ENCODE data around the gene ZBTB20.

ZBTB20 gene

DNA sequence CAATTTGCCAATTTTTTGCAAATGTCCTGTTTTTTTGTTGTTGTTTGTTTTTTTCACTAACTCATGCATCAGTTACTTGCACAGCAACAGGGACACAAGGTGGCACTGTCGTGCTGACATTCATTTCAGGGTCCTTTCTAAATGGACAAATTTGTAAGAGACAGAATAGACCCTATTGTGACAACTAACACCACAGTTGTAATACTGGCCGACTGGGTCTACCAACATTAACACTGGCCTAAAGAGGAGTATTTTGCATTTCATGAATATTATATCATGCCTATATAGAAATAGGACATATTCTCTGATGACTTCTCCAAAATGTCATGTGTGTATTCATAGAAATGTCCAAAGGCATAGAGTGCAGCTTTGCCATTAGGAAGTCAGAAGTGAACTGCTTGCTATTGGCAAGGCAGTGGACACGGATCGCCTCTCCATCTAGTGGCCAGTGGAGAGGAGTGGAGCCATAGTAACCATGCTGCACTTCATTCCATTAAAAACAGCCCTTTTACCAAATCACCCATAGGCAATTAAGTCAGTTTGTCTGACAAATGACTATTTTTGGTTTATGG, 54.8 kb downstream of the ZBTB20 start:
- Histone ChIP-seq H3K9ac (ENCODE audit: low read depth in 1 of 2, low read length in 2 of 2) (no peak overlapping the region), H3K4me1 (ENCODE audit: control insufficient read depth in 2 of 2, insufficient read depth in 2 of 2, low read length in 2 of 2) (peaks cover 0 to 2% of the 10 kb centered on the region in 2 donors), H3K9me3 (ENCODE audit: control insufficient read depth in 2 of 2, low read length in 2 of 2) (no peaks in the 10 kb centered on the region), H3K27ac (ENCODE audit: low read depth in 2 of 2, low read length in 2 of 2) (peak overlapping the region in 1 of 2 donors; percentile 13), H3K4me3 (ENCODE audit: low read length in 2 of 2) (no peak overlapping the region), H3K27me3 (ENCODE audit: control insufficient read depth in 2 of 2, insufficient read depth in 2 of 2, low read length in 2 of 2) (no peaks in the 10 kb centered on the region), H3K36me3 (ENCODE audit: control insufficient read depth in 2 of 2, insufficient read depth in 2 of 2, low read length in 2 of 2) (no peaks in the 10 kb centered on the region)

GRCh38 chr3:115090712-115091111, 56.4 kb downstream of the ZBTB20 start:
- H3K4me1 ChIP-seq (ENCODE audit: control insufficient read depth in 2 of 2, insufficient read depth in 2 of 2, low read length in 2 of 2) = peaks cover 0 to 3% of the 10 kb centered on the region in 2 donors
- no peak overlapping the region for H3K4me3 ChIP-seq (ENCODE audit: low read length in 2 of 2)
- no peaks in the 10 kb centered on the region for H3K36me3 ChIP-seq (ENCODE audit: control insufficient read depth in 2 of 2, insufficient read depth in 2 of 2, low read length in 2 of 2)
- H3K27ac ChIP-seq (ENCODE audit: low read depth in 2 of 2, low read length in 2 of 2) = no peak overlapping the region
- no peaks in the 10 kb centered on the region for H3K27me3 ChIP-seq (ENCODE audit: control insufficient read depth in 2 of 2, insufficient read depth in 2 of 2, low read length in 2 of 2)
- no peaks in the 10 kb centered on the region for H3K9me3 ChIP-seq (ENCODE audit: control insufficient read depth in 2 of 2, low read length in 2 of 2)
- no peak overlapping the region for H3K9ac ChIP-seq (ENCODE audit: low read depth in 1 of 2, low read length in 2 of 2)

DNA sequence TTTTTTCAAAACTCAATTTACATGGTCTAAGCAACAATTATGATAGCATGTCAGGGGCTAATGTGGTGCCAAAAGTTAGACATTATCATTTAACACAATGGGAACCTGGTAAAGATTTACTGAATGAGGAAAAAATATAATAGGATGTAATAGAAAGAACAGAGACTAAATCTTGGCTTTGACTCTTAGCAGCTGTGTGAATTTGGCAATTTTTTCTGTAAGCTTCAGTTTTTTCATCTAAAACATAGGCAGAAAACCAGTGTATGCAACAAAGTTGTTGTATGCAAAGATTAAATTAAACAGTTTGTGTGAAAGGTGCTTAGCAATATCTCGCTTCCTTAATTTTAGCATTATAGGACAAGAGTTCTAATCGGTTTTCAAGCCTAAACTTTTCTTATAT, 57.6 kb downstream of the ZBTB20 start:
- Histone ChIP-seq H3K36me3 (ENCODE audit: control insufficient read depth in 2 of 2, insufficient read depth in 2 of 2, low read length in 2 of 2) (no peaks in the 10 kb centered on the region), H3K27ac (ENCODE audit: low read depth in 2 of 2, low read length in 2 of 2) (no peak overlapping the region), H3K9ac (ENCODE audit: low read depth in 1 of 2, low read length in 2 of 2) (no peak overlapping the region), H3K9me3 (ENCODE audit: control insufficient read depth in 2 of 2, low read length in 2 of 2) (no peaks in the 10 kb centered on the region), H3K27me3 (ENCODE audit: control insufficient read depth in 2 of 2, insufficient read depth in 2 of 2, low read length in 2 of 2) (no peaks in the 10 kb centered on the region), H3K4me1 (ENCODE audit: control insufficient read depth in 2 of 2, insufficient read depth in 2 of 2, low read length in 2 of 2) (peaks cover 0 to 3% of the 10 kb centered on the region in 2 donors), H3K4me3 (ENCODE audit: low read length in 2 of 2) (no peak overlapping the region)

- Histone ChIP-seq H3K9ac (ENCODE audit: low read depth in 1 of 2, low read length in 2 of 2) (no peak overlapping the region), H3K36me3 (ENCODE audit: control insufficient read depth in 2 of 2, insufficient read depth in 2 of 2, low read length in 2 of 2) (no peaks in the 10 kb centered on the region), H3K4me1 (ENCODE audit: control insufficient read depth in 2 of 2, insufficient read depth in 2 of 2, low read length in 2 of 2) (peaks cover 0 to 3% of the 10 kb centered on the region in 2 donors), H3K27ac (ENCODE audit: low read depth in 2 of 2, low read length in 2 of 2) (no peak overlapping the region), H3K4me3 (ENCODE audit: low read length in 2 of 2) (no peak overlapping the region), H3K9me3 (ENCODE audit: control insufficient read depth in 2 of 2, low read length in 2 of 2) (no peaks in the 10 kb centered on the region), H3K27me3 (ENCODE audit: control insufficient read depth in 2 of 2, insufficient read depth in 2 of 2, low read length in 2 of 2) (no peaks in the 10 kb centered on the region)
Measured at GRCh38 chr3:115087512-115087911, 59.6 kb downstream of the ZBTB20 start.

GRCh38 chr3:115086344-115086743, 60.7 kb downstream of the ZBTB20 start:
- Histone ChIP-seq H3K27ac (ENCODE audit: low read depth in 2 of 2, low read length in 2 of 2) (no peak overlapping the region), H3K36me3 (ENCODE audit: control insufficient read depth in 2 of 2, insufficient read depth in 2 of 2, low read length in 2 of 2) (no peaks in the 10 kb centered on the region), H3K9ac (ENCODE audit: low read depth in 1 of 2, low read length in 2 of 2) (no peak overlapping the region), H3K9me3 (ENCODE audit: control insufficient read depth in 2 of 2, low read length in 2 of 2) (no peaks in the 10 kb centered on the region), H3K27me3 (ENCODE audit: control insufficient read depth in 2 of 2, insufficient read depth in 2 of 2, low read length in 2 of 2) (no peaks in the 10 kb centered on the region), H3K4me1 (ENCODE audit: control insufficient read depth in 2 of 2, insufficient read depth in 2 of 2, low read length in 2 of 2) (peaks cover 0 to 3% of the 10 kb centered on the region in 2 donors), H3K4me3 (ENCODE audit: low read length in 2 of 2) (no peak overlapping the region)

DNA sequence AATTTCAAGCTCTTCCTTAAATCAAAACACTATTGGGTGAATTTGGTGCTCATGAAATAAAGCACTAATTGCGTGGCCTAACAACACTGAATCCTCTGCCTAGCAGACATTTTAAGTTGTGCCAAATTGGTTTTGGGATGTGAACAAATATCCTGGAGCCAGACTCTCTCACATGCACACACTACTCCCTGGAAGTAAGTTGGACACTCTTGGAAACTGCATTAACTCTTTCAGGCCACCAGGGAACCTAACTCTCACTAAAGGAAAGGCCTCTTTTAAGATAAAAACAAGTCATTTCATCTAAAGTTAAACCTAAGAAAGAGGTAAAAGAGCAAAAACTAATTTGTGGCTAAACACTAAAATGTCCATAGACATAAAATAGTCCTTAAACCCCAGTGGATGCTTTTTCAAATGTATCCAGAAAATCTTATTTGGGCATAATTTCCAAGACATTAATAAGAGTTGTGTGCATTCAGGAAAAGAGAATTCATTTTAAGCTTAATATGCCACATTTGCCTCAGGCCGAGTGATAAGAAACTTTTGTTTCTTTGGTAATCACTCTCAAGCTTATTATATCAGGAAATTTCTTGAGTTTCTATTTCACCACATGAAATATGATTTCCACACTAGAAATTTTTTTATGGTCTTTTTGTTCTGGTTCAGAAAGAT, 61.8 kb downstream of the ZBTB20 start:
- Histone ChIP-seq H3K9ac (ENCODE audit: low read depth in 1 of 2, low read length in 2 of 2) (no peak overlapping the region), H3K4me1 (ENCODE audit: control insufficient read depth in 2 of 2, insufficient read depth in 2 of 2, low read length in 2 of 2) (peaks cover 0 to 3% of the 10 kb centered on the region in 2 donors), H3K27ac (ENCODE audit: low read depth in 2 of 2, low read length in 2 of 2) (no peak overlapping the region), H3K27me3 (ENCODE audit: control insufficient read depth in 2 of 2, insufficient read depth in 2 of 2, low read length in 2 of 2) (no peaks in the 10 kb centered on the region), H3K9me3 (ENCODE audit: control insufficient read depth in 2 of 2, low read length in 2 of 2) (no peaks in the 10 kb centered on the region), H3K36me3 (ENCODE audit: control insufficient read depth in 2 of 2, insufficient read depth in 2 of 2, low read length in 2 of 2) (no peaks in the 10 kb centered on the region), H3K4me3 (ENCODE audit: low read length in 2 of 2) (no peak overlapping the region)

DNA sequence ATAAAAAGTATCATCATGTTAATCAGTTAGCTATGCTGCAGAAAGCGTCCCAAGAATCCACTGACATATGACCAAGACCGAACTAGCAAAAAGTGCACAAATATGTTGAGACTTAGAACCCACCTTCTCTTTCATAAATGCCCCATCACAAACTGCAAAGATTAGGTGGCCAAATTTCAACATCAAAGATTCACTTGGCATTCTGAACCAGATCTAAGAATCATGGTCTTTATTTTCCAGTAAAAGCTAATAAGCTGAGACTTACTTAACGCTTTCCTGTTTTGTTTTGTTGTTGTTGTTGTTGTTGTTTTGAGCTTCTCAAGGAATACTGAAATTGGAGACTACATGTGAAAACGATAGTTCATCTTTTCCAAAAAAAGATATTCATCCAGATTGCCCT, 62.4 kb downstream of the ZBTB20 start:
- H3K9ac ChIP-seq (ENCODE audit: low read depth in 1 of 2, low read length in 2 of 2) = no peak overlapping the region
- H3K27ac ChIP-seq (ENCODE audit: low read depth in 2 of 2, low read length in 2 of 2) = no peak overlapping the region
- no peaks in the 10 kb centered on the region for H3K9me3 ChIP-seq (ENCODE audit: control insufficient read depth in 2 of 2, low read length in 2 of 2)
- no peaks in the 10 kb centered on the region for H3K27me3 ChIP-seq (ENCODE audit: control insufficient read depth in 2 of 2, insufficient read depth in 2 of 2, low read length in 2 of 2)
- no peaks in the 10 kb centered on the region for H3K36me3 ChIP-seq (ENCODE audit: control insufficient read depth in 2 of 2, insufficient read depth in 2 of 2, low read length in 2 of 2)
- H3K4me1 ChIP-seq (ENCODE audit: control insufficient read depth in 2 of 2, insufficient read depth in 2 of 2, low read length in 2 of 2) = peaks cover 0 to 3% of the 10 kb centered on the region in 2 donors
- no peak overlapping the region for H3K4me3 ChIP-seq (ENCODE audit: low read length in 2 of 2)

GRCh38 chr3:115082260-115082659, 64.8 kb downstream of the ZBTB20 start:
- H3K27ac ChIP-seq (ENCODE audit: low read depth in 2 of 2, low read length in 2 of 2) = no peak overlapping the region
- no peak overlapping the region for H3K4me3 ChIP-seq (ENCODE audit: low read length in 2 of 2)
- H3K4me1 ChIP-seq (ENCODE audit: control insufficient read depth in 2 of 2, insufficient read depth in 2 of 2, low read length in 2 of 2) = peaks cover 0 to under 1% of the 10 kb centered on the region in 2 donors
- no peaks in the 10 kb centered on the region for H3K27me3 ChIP-seq (ENCODE audit: control insufficient read depth in 2 of 2, insufficient read depth in 2 of 2, low read length in 2 of 2)
- H3K36me3 ChIP-seq (ENCODE audit: control insufficient read depth in 2 of 2, insufficient read depth in 2 of 2, low read length in 2 of 2) = no peaks in the 10 kb centered on the region
- H3K9me3 ChIP-seq (ENCODE audit: control insufficient read depth in 2 of 2, low read length in 2 of 2) = no peaks in the 10 kb centered on the region
- no peak overlapping the region for H3K9ac ChIP-seq (ENCODE audit: low read depth in 1 of 2, low read length in 2 of 2)

GRCh38 chr3:115081444-115081843, 65.6 kb downstream of the ZBTB20 start:
- H3K36me3 ChIP-seq (ENCODE audit: control insufficient read depth in 2 of 2, insufficient read depth in 2 of 2, low read length in 2 of 2) = no peaks in the 10 kb centered on the region
- no peaks in the 10 kb centered on the region for H3K9me3 ChIP-seq (ENCODE audit: control insufficient read depth in 2 of 2, low read length in 2 of 2)
- H3K27ac ChIP-seq (ENCODE audit: low read depth in 2 of 2, low read length in 2 of 2) = no peak overlapping the region
- H3K27me3 ChIP-seq (ENCODE audit: control insufficient read depth in 2 of 2, insufficient read depth in 2 of 2, low read length in 2 of 2) = no peaks in the 10 kb centered on the region
- H3K9ac ChIP-seq (ENCODE audit: low read depth in 1 of 2, low read length in 2 of 2) = no peak overlapping the region
- no peaks in the 10 kb centered on the region for H3K4me1 ChIP-seq (ENCODE audit: control insufficient read depth in 2 of 2, insufficient read depth in 2 of 2, low read length in 2 of 2)
- H3K4me3 ChIP-seq (ENCODE audit: low read length in 2 of 2) = no peak overlapping the region

GRCh38 chr3:115077501-115078250, 69.4 kb downstream of the ZBTB20 start:
- Histone ChIP-seq H3K4me1 (ENCODE audit: control insufficient read depth in 2 of 2, insufficient read depth in 2 of 2, low read length in 2 of 2) (no peaks in the 10 kb centered on the region), H3K27ac (ENCODE audit: low read depth in 2 of 2, low read length in 2 of 2) (no peak overlapping the region), H3K27me3 (ENCODE audit: control insufficient read depth in 2 of 2, insufficient read depth in 2 of 2, low read length in 2 of 2) (no peaks in the 10 kb centered on the region), H3K9me3 (ENCODE audit: control insufficient read depth in 2 of 2, low read length in 2 of 2) (no peaks in the 10 kb centered on the region), H3K9ac (ENCODE audit: low read depth in 1 of 2, low read length in 2 of 2) (no peak overlapping the region), H3K36me3 (ENCODE audit: control insufficient read depth in 2 of 2, insufficient read depth in 2 of 2, low read length in 2 of 2) (no peaks in the 10 kb centered on the region), H3K4me3 (ENCODE audit: low read length in 2 of 2) (no peak overlapping the region)

Data from mucosa of rectum (tissue), 2 donors.